ENCODE data around the gene PLAC9. TPM values are rescaled to one million over a fixed set of nuclear protein-coding genes. Genes with fewer than 3 reads are reported as not detected.
A peak's percentile ranks its signal among the peaks of the same experiment; 100 is the strongest.

The PLAC9 gene
- total RNA-seq, 1 donor from 2014 or later = 5.0 TPM

DNA sequence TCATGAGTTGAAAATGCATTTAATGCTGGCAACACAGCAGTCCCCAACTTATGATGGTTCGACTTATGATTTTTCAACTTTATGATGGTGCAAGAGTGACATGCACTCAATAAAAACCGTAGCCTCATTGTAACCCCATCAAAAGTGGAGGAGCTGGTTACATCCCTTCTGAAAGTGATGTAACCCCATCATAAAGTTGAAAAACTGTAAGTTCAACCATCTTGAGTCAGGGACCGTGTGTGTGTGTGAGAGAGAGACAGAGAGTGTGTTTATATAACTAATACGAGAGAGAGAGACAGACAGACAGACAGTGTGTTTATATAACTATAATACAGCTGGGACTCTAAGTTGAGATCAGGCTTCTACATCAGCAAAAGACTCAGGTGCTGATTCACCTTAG lies 51.8 kb downstream of the PLAC9 start:
- no peak for ATAC-seq

DNA sequence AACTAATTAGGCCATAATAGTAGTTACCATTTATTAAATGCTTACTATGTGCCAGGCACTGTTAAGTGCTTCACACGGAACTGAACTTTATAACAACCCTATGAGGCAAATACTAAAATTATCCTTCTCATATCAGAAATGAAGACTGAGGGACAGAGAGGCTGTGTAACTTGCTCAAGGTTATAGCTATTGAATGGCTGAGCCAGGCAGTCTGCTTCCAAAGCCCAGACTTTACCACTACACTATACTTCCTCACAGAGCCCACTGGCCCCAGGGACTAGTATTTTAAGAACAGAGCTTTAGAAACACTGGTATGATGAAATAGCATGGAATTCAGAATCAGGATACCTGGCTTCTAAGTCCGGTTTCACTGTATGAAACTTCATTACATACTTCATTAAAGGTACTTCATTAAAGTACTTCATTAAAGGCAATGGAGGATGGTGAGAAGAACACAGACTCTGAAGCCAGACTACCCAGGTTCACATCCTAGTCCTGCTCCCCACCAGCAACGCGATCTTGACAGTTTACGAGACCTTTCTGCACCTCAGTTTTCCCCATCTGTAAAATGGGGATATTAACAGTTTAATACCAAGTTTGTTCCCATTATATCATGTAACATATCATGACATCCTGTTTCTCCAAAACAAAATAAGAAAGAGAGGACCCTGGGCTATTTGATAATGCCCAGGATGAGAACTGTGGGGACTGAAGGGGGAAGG lies 53.2 kb downstream of the PLAC9 start:
- no peak for ATAC-seq

DNA sequence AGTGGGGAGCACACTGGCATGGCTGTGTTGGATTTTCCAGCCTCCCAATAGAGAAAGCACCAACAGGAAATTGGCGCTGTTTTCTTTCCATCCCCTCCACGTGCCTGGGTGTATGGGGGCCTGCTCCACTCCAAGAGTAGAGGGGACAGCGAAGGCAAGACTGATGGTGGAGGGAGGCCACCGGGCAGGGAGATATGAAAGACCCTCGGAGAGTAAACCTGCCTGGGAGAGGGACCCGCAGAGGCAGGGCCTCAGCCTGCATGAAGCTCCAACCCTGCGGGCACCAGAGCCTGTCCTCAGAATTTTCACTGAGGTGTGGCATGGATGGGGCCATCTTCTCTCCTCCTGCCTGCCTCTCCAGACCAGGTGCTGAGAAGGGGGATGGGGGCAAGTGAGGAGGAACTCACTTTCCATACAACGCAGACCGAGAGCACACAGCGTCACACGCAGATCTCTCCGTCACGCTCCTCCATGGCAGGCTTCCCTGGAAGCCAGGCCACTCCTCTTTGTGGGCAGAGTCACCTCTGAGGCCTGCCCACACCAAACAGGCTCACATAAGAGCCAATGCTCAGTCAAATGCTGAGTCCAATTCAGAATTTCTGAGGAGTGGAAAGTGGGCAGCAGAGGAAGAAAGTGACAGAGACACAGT lies 54.0 kb downstream of the PLAC9 start:
- ATAC-seq = no peak

DNA sequence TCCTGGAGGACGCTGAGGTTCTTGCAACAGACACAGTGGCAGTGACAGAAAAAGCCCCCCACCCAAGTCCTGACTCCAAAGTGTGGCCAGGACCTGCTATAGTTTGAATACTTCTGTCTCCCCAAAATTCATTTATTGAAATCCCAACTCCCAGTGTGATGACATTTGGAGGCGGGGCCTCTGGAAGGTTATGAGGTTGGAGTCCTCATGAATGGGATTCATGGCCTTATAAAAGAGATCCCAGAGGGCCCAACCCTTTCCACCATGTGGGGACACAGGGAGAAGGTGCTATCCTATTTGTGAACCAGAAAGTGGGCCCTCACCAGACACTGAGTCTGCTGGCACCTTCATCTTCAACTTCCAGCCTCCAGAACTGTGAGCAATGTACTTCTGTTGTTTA lies 54.5 kb downstream of the PLAC9 start:
- ATAC-seq = no peak

DNA sequence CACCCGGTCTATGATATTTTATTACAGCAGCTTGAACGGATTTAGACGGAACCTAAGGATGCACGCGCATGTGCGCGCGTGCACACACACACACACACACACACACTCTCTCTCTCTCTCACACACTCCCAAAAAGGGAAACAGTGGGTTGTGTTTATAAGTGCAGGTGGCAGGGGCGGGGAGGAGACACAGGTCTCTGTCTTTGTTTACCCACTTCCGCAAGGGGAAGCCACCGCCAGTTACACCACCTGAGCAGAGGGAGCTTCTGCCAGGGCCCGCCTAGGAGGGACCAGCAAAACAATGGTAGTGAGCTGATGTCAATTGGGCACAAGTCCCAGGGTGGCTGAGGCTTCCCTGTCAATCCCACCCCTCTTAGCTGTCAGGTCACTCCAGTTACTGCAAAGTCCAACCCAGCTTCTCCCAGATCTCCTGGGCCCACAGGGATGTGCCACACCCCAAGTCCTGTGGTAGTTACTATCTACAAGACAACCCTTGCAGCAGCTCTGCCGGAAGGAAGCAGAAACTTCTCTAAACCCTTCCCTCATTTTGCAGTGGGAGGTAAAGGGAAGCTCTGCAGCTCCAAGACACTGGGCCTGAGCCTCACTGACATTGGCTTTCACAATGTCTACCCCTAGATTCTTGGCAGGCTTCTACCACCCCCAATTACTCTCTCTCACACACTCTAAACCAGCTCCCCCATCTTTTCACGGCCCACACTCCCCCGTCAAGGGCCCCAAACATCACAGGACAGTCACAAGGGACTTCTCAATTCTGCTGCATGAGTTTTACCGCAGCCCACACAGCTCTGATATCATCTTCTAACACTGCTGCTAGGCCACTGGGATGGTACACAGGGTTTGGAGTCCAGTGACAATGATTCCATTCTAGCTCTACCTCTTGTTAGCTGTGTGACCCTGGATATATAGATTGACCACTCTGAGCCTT lies 55.2 kb downstream of the PLAC9 start:
- ATAC-seq = peak; percentile 54

DNA sequence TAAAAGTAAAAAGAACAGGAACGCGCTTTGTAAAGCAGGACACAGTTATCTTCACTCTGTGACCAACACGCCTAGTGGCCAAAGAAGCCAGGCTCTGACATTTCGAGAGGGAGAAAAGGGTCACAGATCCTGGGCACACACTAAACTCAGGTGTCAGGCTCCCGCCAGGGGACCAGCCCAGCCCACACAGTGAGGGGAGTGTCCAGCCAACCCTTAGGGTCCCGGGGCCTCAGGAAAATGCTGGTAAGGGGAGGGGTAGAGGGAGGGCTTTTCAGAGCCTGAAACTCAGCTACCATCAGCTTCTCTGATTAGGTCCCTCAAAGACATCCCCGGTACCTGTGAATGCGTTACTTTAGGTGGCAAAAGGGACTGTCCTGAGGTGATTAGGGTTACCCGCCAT lies 56.2 kb downstream of the PLAC9 start:
- ATAC-seq = no peak

DNA sequence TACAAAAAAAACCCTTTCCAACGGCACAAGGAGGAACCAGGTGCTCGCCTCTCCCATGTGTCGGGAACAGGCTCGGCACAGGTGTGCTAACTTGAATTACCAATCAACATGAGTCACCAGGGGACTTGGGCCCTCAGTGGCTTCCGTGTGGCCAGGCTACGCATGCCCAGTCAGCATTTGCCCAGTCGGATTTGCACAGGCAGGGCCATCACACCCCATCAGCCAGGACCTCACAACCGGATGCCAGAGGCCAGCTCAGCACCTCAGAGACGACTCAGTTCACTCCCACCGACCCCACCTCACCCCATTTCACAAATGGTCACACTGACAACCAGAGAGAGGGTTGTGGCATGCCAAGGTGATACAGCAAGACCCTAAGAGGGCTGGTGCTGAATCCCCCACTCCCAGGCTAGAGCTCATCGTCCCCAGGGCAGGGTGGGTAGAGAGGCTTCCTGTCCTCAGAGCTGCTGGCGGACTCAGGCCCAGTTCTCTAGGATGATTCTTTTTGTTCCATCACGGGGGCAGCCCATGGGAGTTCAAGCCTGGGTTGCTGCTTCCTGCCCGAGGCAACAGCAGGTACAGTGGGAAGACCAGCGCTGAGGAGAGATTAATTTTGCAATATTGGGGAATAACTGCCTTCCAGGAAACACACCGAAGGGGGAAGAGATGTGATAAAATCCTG lies 59.2 kb downstream of the PLAC9 start:
- ATAC-seq = peak; percentile 85

DNA sequence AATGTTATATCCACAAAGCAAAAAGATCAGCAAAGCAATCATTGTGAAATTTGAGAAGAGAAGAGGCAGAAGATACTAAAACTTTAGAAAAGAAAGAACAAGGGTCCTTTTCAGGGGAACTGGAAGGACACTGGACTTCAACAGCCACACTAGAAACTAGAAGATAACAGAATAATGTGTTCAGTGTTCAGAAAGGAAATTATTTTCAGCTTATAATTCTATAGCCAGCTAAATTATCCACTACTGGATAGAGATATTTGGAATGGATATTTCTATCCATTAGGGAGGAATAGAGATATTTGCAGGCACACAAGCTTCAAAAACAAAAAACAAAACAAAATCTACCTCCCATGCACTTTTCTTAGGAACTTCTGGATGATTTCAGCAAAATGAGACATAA lies 60.0 kb downstream of the PLAC9 start:
- no peak for ATAC-seq

DNA sequence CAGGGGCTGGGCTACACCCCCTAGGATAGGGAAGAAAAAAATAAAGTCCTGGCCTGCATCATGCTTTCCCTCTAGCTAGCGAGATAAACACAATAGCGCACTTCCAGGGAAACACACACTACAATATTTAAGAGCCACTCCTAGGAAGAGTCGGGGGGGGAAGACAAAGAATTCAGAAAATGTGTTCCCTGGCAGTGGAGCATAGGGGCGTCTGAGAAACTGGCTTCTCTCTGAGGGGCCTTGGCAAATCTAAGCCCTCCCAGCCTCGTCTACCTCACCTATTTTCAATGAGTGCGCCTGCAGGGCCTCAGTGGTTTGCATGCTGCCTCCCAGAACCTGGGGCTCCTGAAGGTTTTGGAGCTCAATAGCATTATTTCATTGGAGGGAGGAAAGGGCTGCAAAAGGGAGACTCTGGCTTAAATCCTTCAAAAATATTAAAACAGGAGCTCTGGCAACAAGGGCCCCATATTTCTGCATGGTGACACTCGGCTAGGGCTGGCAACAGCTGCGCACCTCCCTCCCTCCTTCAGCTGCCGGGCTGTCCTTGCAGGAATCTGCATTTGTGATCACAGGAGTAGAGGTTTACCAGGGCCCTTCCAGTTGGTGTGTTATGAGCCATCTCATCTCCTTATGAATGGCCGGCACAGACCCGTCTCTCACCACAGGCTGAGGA lies 62.0 kb downstream of the PLAC9 start:
- no peak for ATAC-seq

Other genes starting within 250 kb of the PLAC9 start
- gene SFTPD, start 183.6 kb upstream of the PLAC9 start, total RNA-seq = 2.0 TPM
- 46.8 TPM for gene TMEM254, start 54.1 kb upstream of the PLAC9 start, total RNA-seq
- gene ANXA11, start 72.8 kb downstream of the PLAC9 start, total RNA-seq = 261 TPM
- 0.48 TPM for gene MAT1A, start 156.9 kb downstream of the PLAC9 start, total RNA-seq
- gene DYDC1, start 224.0 kb downstream of the PLAC9 start, total RNA-seq = not detected
- gene DYDC2, start 224.1 kb downstream of the PLAC9 start, total RNA-seq = not detected

Measured in esophagus mucosa (tissue), 1 donor.